ENCODE measurements around the gene KCNG4. TPM values are rescaled to one million over a fixed set of nuclear protein-coding genes. Genes with fewer than 3 reads are reported as not detected.
A peak's percentile ranks its signal among the peaks of the same experiment; 100 is the strongest.

Gene KCNG4, protein sequence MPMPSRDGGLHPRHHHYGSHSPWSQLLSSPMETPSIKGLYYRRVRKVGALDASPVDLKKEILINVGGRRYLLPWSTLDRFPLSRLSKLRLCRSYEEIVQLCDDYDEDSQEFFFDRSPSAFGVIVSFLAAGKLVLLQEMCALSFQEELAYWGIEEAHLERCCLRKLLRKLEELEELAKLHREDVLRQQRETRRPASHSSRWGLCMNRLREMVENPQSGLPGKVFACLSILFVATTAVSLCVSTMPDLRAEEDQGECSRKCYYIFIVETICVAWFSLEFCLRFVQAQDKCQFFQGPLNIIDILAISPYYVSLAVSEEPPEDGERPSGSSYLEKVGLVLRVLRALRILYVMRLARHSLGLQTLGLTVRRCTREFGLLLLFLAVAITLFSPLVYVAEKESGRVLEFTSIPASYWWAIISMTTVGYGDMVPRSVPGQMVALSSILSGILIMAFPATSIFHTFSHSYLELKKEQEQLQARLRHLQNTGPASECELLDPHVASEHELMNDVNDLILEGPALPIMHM
- under 1 TPM; 0.05 to 0.10 (median 0.06) TPM for polyA plus RNA-seq (ENCODE audit: insufficient read depth in 1 of 5, insufficient read length in 5 of 5, low replicate concordance in 1 of 5)
- long read RNA-seq, donor 1 = 0 reads
- long read RNA-seq, donor 2 = 0 reads
- long read RNA-seq, donor 3 = 0 reads
- long read RNA-seq, donor 4 = 0 reads
- long read RNA-seq, donor 5 = 0 reads
- long read RNA-seq, donor 6 = 0 reads
- long read RNA-seq, donor 7 = 0 reads
- long read RNA-seq, donor 8 = 0 reads

DNA sequence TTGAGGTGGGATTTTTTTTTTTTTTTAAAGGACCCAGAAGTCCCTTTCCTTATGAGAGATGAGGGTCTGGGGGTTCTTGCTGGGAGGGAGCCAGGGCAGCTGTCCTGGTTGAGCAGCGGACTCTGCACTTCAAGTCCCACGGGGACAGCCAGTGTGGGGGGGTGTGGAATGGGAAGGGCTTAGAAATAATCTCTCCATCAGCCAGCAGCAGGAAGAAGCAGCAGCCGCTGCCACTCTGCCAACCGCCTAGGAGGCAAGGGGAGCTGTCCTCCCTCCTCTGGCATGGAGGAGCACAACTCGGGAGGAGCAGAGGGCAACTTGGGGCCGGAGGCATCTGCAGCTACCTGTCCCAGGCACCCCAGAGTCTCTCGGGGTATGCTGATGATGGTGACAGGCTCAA lies at the start of gene KCNG4:
Gene KCNG4, minus strand, starts transcription at position 104 of the 400 bp plus-strand sequence. CDS start 2,527 bp downstream, outside the sequence.
- no peak for DNase-seq

DNA sequence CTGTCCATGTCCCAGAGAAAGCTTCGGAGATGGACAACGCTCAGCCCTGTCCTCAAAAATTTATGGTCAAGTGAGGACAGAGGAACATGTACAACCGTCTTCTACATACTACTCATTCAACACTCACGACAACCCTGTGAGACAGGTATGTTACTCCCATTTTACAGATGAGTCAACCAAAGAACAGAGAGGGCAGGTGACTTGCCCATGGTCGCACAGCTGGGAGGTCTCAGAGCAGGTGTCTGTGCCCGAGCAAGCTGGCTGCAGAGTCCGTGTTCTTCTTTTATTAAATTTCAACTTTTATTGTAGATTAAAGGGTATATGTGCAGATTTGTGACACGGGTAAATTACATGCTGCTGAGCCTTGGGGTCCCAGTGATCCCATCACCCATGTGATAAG lies 49.1 kb upstream of the KCNG4 start:
- no peak for DNase-seq

DNA sequence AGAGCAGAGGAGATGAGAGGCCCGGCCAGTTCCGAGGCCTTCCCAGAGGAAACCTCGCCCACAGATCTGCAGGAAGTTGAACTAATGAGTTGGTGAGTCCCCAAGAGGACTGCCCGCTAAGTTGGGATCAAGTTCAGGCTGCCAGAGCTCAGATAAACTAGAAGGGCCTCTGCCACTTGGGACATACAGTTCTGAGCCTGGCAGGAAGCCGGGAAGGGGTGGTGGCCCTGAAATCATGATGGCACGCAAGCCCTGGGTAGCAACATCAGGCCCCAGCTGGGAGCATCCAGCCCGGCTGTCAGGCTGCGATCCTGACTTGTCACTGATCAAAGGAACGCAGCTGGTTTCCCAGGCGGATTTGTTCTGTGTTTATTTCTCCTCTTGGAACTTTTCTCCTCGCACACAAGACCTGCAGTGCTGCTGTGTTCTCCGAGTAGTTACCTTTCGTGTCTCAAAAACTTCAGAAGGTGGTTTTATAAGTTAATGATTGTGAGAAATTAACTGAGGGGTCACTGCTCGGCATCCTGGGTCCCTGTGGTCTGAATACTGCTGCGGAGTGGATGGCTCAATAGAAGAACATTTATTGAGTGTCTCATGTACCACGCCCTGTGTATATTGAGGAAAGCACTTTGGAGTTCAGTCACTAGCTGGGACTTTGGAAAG lies 46.9 kb upstream of the KCNG4 start:
- peak; percentile 60 to 68 for DNase-seq

DNA sequence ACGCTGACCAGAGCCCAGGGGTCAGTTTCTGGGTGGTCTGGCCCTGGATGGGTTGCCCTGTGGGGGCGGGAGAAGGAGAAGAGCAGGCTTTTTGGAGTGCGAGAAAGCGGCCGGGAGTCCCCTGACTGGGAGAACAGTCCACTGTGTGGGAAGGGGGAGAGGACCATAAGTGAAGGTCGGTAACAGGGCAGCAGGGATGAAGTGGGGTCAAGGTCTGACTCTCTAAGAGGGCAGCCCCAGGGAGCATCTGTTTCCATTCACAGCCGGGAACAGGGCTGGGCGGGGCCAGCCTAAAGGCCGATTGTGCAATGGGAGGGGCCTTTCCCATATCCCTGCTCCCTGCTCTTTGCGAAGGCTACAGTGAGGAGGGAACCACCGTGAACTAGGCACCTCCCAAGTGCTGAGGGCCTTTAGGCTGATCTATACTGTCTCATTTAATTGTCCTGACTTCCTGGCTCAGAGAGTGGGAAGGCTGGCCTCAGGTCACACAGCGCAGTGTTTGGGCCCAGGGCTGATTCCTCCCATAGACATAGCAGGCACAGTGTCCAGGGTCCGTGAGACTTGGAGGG lies 44.4 kb upstream of the KCNG4 start:
- peak in 1 of 2 donors; percentile 46 for DNase-seq

DNA sequence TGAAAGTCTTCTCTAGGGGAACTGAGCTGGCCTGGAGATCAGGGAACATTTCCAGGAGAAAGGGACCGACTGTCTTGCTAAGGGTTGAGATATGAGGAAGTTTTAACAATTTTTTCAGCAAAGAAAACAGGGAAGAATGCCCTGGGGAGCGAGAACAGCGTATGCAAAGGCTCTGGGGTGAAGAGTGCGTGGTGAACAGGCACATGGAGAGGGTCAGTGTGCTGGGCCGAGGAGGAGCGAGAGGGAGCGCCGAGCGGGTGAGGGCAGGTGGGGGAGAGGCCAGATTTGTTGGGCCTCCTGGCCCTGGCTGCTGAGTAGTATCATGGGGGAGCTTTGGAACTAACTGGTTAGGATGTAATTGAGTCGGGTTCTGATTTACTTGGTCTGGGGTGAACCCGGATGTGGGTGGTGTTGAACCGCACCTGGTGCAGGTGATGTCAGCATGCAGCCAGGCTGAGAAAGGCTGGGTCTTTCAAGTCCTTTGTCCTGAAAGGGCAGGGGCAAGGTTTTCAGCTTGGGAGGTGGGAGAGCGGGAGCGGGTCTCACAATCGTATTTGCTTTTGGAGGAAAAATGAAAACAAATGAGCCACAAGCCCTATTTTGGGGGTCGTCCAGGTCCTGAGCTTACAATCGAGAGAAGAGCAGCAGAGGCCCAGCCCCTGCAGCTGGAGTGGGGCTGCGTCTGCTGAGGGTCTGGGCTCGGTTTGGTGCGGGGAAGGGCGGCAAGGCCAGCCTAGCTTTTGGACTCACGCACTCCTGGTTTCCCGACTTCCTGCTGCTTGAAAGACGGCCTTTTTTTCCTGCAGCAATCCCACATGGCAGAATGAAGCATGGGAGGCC lies 43.7 kb upstream of the KCNG4 start:
- no peak for DNase-seq

DNA sequence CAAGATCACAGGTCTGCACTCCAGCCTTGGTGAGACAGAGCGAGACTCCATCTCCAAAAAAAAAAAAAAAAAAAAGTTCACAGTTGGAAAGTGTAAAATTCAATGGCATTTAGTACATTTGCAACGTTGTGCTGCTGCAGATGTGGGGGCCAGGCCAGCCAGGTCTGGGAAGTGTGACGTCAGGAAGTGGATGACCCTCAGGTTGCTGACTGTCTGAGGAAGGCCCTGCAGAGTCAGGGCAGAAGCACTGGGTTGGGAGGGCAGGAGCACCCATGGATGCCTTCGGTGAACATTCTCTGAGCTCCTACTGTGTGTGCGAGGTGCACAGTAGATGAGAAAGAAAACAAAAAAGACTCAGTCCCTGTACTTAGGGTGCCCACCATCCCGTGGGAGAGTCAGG lies 42.7 kb upstream of the KCNG4 start:
- DNase-seq = no peak

DNA sequence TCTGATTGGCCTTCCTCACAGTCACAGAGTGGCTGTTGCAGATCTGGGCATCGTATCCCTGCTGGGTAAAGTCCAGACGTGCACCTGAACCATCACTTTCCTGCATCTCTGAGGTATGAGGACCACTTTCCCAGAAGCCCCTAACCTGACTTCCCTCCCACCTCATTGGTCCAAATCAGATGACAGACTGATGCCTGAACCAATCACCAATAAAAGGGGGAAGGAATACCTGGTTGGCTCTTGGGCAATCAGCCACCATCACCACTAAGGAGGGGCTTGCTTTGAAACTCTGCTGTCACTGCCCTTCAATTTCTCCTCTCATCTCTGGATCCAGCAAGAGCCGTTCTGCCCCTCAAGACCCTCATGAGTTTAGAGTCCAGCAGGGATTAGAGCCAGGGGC lies 41.3 kb upstream of the KCNG4 start:
- no peak for DNase-seq

DNA sequence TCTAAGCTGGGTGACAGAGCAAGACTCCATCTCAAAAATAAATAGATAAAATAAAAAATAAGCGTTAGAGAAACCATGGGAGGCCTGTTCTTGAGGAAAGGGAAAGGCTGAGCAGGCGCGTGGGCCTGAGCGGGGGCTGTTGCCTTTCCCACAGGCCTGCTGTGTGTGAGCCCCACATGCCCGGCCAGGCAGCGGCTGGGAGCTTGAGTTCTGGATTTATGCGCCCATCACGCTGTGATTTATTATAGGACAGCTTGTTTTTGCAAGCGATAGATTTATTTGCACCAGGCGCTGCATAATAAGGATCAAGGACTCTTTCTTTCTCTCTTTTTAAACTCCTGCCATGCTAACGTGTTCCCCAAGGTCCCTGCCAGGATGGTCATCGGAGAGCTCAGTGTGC lies 40.1 kb upstream of the KCNG4 start:
- no peak for DNase-seq

DNA sequence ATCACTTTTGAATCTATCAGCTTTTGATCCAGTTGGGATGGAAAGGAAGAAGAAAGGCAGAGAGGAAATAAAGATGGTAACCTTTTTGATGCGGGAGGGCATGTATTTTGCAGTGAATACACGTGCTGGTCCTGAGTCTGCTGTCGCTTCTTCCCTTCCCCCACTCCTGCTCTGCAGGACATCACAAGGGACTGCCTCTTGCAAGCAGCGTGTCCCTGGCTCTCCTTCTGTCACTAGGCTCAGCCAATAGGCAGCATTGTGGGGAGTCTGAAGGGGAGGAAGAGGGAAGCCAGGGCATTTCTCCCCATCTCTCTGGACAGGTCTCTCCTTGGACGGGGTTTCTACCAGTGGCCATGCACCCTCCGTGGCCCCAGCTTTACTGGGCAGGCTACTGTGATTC lies 39.2 kb upstream of the KCNG4 start:
- DNase-seq = no peak

DNA sequence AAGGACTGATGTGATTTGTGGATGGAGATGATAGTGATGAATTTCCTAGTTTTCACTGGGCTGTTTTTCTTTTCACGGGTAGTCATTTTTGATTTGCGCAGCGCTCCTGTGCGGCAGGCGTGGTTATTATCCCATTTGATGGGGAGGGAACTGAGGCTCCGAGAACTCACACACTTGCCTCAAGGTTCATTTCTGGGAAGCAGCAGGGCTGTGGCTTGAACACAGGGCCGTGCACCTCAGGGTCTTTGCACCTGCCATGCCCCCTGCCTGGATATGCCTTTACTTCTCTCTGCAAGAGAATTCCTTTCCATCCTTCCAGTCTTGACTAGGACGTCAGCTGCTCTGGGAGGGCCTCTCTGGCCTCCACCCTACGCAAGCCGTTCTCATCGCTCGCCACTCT lies 38.5 kb upstream of the KCNG4 start:
- no peak for DNase-seq

DNA sequence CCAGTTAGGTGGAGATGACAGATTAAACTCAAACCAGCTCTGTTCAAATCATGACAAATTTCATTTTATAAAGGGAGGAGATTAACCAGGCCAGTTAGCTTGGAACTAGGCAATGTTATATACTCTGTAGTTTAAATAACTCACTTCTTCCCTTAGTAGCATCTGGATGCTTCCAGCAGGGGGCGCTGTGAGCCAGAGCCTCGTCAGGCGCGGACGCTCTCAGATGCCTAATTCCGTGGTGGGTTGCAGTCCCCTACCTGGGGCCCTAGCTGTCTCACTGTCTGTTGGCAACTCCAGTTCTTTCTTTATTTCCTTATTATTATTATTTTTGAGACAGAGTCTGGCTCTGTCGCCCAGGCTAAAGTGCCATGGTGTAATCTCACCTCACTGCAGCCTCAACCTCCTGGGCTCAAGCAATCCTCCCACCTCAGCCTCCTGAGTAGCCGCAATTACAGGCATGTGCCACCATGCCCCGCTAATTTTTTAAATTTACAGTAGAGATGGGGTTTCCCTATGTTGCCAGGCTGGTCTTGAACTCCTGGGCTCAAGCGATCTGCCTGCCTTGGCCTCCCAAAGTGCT lies 37.5 kb upstream of the KCNG4 start:
- peak; percentile 23 to 52 for DNase-seq

DNA sequence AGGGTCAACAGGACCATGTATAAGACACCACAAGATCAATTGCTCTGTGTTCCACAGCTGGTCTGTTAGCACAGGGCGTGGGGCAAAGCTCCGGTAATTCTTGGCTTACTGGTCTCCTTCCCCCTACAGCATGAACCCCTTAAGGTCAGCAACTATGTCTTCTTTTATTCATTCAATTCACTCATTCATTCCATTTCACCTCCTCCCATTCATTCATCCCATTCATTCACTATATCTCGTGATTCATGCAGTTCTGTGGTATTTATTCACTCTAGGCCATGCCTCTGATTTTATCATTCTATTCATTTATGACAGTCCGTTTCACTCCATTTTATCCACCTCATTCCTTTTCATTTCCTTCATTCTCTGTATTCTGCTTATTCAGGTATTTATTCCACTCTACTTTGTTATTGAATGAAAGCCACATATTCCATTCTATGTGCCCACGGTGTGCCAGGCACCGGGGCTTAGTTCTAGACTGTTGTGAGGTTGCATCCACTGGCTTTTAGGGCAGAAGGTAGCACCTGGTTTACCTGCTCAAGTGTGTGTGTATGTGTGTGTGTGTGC lies 35.9 kb upstream of the KCNG4 start:
- no peak for DNase-seq

DNA sequence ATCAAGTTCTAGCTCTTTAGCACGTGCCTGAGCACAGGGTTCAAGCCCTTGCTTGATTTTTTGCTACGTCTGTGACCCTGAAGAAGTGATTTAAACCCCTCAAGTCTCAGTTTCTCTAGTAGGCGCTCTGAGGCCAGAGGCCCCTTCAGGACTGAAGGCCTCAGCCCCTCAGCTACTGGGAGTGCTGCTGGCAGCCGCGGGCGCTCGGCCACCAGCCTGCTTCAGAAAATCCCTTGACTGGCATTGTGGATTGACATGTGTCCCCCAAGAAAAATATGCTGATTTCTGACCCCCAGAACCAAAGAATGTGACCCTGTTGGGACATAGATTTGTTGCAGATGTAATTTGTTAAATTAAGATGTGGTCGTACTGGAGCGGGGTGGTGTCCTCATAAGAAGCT lies 34.7 kb upstream of the KCNG4 start:
- no peak for DNase-seq

DNA sequence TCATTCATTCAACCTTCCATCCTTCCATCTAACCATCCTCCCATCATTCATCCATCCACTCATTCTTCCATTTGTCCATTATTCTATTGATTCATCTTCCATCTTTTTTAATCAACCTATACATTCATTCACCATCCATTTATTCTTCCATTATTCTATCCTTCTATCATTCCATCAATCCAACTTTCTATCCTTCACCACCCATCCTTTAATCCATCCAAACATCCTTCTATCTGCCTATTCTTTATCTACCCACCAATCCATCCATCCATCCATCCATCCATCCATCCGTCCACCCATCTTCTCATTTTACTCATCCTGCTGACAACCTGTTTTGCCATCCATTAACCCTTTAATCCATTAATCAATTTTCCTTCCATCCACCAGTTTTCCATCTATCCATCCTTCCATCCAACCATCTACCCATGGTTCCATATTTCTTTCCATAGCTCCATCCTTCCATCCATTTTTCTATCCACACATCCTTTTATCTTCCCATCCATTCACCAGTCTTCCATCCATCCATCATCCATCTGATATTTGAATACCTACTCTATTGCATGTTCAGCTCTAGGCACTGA lies 33.0 kb upstream of the KCNG4 start:
- DNase-seq = no peak

DNA sequence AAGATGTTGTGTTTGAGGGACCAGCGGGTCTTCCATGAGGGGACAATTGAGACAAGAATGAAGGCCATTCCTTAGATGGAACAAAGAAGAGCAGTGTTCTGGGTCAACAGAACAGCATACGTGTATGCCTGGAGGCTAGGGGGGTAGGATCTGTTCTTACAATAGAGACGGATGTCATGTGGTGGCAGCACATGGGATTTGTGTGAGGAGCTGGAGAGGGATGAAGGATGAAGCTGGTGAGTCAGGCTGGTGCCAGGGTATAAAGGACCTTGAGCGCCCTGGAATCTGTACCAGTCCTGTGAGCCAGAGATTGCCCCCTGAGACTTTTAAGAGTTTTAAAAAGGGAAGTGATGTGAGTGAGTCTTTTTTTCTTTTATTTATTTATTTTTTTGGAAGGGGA lies 32.1 kb upstream of the KCNG4 start:
- DNase-seq = no peak

DNA sequence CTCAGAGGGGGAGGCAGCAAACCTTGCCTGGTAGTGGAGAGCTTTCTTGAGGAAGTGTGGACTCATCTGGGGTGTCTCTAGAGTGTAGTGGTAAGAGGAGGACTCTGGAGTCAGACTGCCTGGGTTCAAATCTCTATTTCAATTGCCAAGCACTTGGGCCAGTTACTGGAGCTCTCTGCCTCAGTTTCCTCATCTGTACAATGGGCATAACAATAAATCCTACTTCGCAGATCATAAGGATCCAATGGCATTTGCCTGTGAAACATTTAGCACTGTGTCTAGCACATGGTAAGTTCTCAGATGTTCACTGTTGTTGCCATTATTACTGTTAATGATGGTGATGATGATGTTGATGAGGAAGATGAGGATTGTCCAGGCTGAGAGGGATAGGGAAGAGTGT lies 31.2 kb upstream of the KCNG4 start:
- no peak for DNase-seq

DNA sequence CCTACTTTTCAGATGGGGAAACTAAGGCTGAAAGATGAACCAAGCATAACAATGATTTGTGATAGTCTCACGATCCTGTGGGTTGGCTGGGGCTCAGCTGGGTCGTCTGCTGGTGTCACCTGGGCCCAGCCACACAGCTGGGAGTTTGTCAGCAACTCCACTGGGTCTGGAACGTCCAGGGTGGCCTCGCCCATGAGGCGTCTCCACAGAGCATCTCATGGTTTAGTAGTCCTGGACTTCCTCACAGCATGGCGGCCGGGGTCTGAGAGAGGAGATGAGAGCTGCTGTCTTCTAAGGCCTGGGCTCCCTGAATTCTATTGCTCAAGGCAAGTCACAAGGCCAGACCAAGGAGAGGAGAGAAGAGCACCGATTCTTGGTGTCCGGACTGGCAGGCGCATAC lies 30.7 kb upstream of the KCNG4 start:
- no peak for DNase-seq

DNA sequence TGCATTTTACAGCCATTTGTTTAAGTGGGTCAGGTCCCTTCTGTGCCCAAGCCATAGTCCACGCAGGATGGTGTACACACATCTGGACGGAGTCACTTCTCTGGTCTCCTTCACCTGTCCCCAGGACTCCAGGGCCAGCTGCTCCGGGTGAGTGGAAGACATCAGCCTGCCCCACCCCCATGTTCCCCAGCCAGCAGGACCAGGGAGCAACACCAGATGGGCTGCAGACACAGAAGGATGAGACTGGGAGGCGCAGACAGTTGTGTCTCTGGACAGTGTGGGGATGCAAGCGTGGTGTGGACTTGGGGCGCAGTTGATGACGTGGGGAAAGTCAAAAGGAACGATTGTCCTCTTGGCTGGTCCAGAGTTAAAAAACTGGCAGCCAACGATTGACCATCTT lies 30.3 kb upstream of the KCNG4 start:
- no peak for DNase-seq

DNA sequence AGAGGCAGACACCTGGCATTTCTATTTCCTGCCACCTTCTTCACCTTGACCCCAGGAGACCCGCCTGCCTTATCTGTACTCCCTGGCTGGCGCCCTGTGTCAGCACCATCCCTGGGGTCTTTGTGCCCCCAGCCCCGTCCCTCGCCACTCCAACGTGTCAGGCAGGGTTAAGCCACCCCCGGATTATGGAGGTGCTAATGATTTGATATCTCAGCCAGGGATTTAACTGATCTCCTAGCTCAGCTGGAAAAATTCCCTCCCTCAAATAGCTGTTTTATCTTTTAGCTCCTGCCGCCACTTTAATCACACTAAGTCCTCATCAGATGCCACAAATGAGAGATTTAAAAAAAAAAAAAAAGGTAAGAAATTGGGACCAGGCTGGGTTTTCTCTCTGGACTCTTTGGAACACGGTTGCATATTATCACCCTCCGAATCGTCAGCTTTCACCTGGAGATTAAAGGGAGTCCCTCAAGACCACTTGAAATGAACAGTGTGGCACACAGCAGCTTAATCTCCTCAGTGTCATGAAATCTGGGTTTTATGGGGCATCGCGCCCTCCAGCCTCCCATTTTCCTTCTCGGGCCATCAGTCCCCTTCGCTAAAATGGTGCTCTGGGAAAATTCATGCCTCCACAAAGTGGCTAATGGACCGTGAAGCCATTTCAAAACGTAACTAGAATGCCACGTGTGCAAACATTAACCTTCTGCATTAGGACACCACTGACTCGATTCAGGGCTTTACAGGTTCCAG lies 28.7 kb upstream of the KCNG4 start:
- DNase-seq = no peak

DNA sequence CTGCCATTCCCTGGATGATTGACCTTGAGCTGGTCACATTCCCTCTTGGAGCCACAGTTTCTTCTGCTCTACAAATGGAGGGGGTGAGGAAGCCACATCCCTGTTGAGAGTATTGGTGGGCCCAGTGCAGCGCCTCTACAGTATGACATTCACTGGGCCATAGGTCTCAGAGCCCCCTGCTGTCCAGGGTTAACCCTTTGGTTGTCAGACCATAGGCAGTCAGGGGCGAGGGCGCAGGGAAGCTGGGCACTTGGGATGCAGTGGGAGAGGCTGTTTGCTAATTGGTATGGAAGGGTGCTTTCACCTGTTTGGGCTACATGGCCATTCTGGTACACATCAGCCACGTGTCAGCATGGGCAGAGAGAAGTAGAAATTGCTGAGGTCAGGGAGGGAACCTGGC lies 27.6 kb upstream of the KCNG4 start:
- DNase-seq = no peak
